Thyroid gland (tissue), 4 donors: ENCODE results near the gene LYPD6B.

Experiments used
- POLR2A ChIP-seq, 2 donors: fragments of 450-650 bp; IDR thresholded peaks; one replicate each; pipeline ENCODE4 v1.6.1; 2017; ENCODE audit warnings: antibody characterized with exemption in 2 of 2, mild to moderate bottlenecking in 2 of 2, moderate library complexity in 1 of 2
- TF ChIP-seq, protein P1 (sequence below), 6 experiments: fragments of 200-600 bp in 3 of 6; fragments of 450-650 bp in 3 of 6; sonication (generic) in 3 of 6; IDR thresholded peaks; one replicate each; pipeline ENCODE4 v1.5.1; 2016 to 2019; ENCODE audit warnings: antibody characterized with exemption in 6 of 6, mild to moderate bottlenecking in 2 of 6, inconsistent platforms in 1 of 6, moderate library complexity in 1 of 6

DNA sequence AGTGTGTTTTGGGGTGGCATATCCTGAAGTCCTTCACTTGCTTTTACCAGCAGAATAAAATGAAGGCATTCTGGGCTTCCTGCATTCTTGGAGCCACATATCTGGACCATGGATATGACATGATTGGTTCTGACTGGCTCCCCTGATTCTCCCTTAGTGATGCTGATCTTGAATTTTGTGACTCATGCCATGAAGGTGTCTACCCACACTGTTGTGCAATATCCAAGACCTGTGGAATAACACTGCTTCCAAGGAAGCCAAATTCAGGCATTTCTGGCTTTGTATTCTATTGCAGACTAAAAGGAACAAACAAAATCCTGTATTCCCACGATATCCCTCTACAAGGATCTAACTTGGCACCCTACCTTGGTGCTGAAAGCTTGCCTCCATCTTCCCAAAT, 125.8 kb downstream of the LYPD6B start:
- TF ChIP-seq, protein P1, sequence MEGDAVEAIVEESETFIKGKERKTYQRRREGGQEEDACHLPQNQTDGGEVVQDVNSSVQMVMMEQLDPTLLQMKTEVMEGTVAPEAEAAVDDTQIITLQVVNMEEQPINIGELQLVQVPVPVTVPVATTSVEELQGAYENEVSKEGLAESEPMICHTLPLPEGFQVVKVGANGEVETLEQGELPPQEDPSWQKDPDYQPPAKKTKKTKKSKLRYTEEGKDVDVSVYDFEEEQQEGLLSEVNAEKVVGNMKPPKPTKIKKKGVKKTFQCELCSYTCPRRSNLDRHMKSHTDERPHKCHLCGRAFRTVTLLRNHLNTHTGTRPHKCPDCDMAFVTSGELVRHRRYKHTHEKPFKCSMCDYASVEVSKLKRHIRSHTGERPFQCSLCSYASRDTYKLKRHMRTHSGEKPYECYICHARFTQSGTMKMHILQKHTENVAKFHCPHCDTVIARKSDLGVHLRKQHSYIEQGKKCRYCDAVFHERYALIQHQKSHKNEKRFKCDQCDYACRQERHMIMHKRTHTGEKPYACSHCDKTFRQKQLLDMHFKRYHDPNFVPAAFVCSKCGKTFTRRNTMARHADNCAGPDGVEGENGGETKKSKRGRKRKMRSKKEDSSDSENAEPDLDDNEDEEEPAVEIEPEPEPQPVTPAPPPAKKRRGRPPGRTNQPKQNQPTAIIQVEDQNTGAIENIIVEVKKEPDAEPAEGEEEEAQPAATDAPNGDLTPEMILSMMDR (IDR thresholded peaks at IDR 0.05): no peak
- TF ChIP-seq POLR2A (IDR thresholded peaks at IDR 0.05): no peak
